Esophagus squamous epithelium (tissue), 4 donors: ENCODE measurements around the gene PNPLA5.

Source experiments
- CTCF ChIP-seq, 6 experiments: fragments of 450-650 bp in 4 of 6; fragments of 200-600 bp in 2 of 6; sonication (generic) in 2 of 6; IDR thresholded peaks; one replicate each; pipeline ENCODE4 v1.5.1; 2016 to 2019; ENCODE audit warnings: antibody characterized with exemption in 6 of 6, mild to moderate bottlenecking in 4 of 6, moderate library complexity in 4 of 6
- POLR2A ChIP-seq, 4 donors: fragments of 450-650 bp; IDR thresholded peaks; one replicate each; pipeline ENCODE4 v1.6.1; 2017; ENCODE audit warnings: antibody characterized with exemption in 4 of 4, mild to moderate bottlenecking in 4 of 4, moderate library complexity in 3 of 4

GRCh38 chr22:43883012-43883661, 8.7 kb downstream of the PNPLA5 start:
- peak in 5 of 6 experiments; percentile 45 to 69 (median 48) for TF ChIP-seq CTCF (IDR thresholded peaks at IDR 0.05)
- TF ChIP-seq POLR2A (IDR thresholded peaks at IDR 0.05), result no peak
